ENCODE measurements around the gene B3GALT6.

Gene B3GALT6

GRCh38 chr1:1211541-1212441 is 20.2 kb upstream of the B3GALT6 start:
- H3K4me3 ChIP-seq (ENCODE audit: low read depth in 1 of 2, low read length in 2 of 2) = no peak overlapping the region
- peaks cover 6 to 17% of the 10 kb centered on the region in 2 donors for H3K27me3 ChIP-seq (ENCODE audit: control insufficient read depth in 1 of 2, insufficient read depth in 2 of 2, low read length in 2 of 2)
- H3K9ac ChIP-seq (ENCODE audit: low read length) = no peak overlapping the region
- H3K4me1 ChIP-seq (ENCODE audit: insufficient read depth, low read length) = no peaks in the 10 kb centered on the region
- H3K36me3 ChIP-seq (ENCODE audit: insufficient read depth, low read length) = peaks cover 4% of the 10 kb centered on the region
- H3K9me3 ChIP-seq (ENCODE audit: low read length) = no peaks in the 10 kb centered on the region
- no peak overlapping the region for H3K27ac ChIP-seq (ENCODE audit: low read depth, low read length)

DNA sequence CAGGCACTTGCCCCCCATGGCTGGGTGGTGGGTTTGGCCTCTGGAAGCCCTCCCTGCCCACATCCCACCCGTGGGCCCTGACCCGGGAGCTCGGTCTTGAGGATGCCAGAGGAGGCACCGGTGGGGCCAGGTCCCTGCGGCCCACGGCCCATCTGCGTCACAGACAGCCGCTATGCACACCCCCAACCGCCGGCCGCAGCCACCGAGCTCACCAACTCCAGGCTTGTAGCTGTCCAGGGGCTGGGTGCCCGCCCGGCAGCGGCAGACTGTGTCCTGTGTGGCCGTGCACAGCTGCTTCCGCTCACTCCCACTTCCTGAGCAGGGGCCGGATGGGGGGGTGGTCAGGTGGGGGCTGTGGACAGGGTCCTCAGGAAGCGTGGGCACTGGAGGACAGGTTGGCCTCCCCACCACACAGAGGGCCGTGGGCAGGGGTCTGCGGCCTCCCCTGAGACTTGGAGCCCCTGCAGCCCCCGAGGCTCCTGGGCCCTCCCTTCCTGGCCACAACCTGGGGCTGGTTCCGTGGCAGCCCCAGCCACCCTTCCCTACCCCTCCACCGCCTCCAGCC is 19.2 kb upstream of the B3GALT6 start:
- H3K4me3 ChIP-seq (ENCODE audit: low read depth in 1 of 2, low read length in 2 of 2) = no peak overlapping the region
- no peak overlapping the region for H3K9ac ChIP-seq (ENCODE audit: low read length)
- H3K9me3 ChIP-seq (ENCODE audit: low read length) = no peaks in the 10 kb centered on the region
- peaks cover 13% of the 10 kb centered on the region for H3K36me3 ChIP-seq (ENCODE audit: insufficient read depth, low read length)
- H3K27ac ChIP-seq (ENCODE audit: low read depth, low read length) = no peak overlapping the region
- H3K4me1 ChIP-seq (ENCODE audit: insufficient read depth, low read length) = no peaks in the 10 kb centered on the region
- H3K27me3 ChIP-seq (ENCODE audit: control insufficient read depth in 1 of 2, insufficient read depth in 2 of 2, low read length in 2 of 2) = peaks cover 0 to 7% of the 10 kb centered on the region in 2 donors

GRCh38 chr1:1213345-1214265 is 18.4 kb upstream of the B3GALT6 start, which contains the start of gene TNFRSF4:
TNFRSF4 (minus strand) TSS chr1:1214153; CDS start chr1:1214127, 26 bp downstream.
- peaks cover 16% of the 10 kb centered on the region for H3K36me3 ChIP-seq (ENCODE audit: insufficient read depth, low read length)
- H3K9ac ChIP-seq (ENCODE audit: low read length) = no peak within 1 kb of the TSS
- H3K9me3 ChIP-seq (ENCODE audit: low read length) = no peaks in the 10 kb centered on the region
- no peaks in the 10 kb centered on the region for H3K4me1 ChIP-seq (ENCODE audit: insufficient read depth, low read length)
- no peak within 1 kb of the TSS for H3K4me3 ChIP-seq (ENCODE audit: low read depth in 1 of 2, low read length in 2 of 2)
- peaks cover 0 to 1% of the 10 kb centered on the region in 2 donors for H3K27me3 ChIP-seq (ENCODE audit: control insufficient read depth in 1 of 2, insufficient read depth in 2 of 2, low read length in 2 of 2)
- H3K27ac ChIP-seq (ENCODE audit: low read depth, low read length) = no peak within 1 kb of the TSS

DNA sequence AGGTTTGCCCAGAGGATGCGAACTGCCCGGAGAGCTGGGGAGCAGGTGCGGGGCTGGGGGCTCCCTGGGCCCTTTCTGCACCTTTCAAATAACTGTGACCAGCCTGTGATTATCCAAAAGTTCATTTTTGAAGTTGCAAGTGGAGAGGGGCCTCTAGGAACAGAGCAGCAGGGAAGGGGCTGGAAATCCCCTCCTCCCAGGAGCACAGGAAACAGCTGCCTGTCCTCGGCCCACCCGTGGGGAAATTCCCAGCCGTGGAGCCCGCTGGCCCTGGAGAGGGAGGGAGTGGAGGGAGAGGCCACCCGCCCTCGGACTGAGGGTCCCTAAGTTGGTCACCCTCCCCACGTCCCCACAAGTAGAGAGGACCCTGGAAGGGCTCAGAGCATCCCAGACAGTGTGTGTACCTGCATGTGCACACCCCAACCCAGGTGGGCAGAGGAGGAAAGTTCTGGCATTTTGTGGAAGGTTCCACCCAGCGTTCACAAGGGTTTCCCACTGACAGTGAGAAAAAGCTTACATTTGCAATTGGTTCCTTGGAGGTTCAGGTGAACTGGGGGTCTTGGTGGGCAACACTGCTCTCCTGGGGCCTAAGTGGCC is 16.9 kb upstream of the B3GALT6 start:
- Histone ChIP-seq H3K27ac (ENCODE audit: low read depth, low read length) (no peak overlapping the region), H3K4me1 (ENCODE audit: insufficient read depth, low read length) (no peaks in the 10 kb centered on the region), H3K9ac (ENCODE audit: low read length) (no peak overlapping the region), H3K36me3 (ENCODE audit: insufficient read depth, low read length) (peaks cover 16% of the 10 kb centered on the region), H3K9me3 (ENCODE audit: low read length) (no peaks in the 10 kb centered on the region), H3K27me3 (ENCODE audit: control insufficient read depth in 1 of 2, insufficient read depth in 2 of 2, low read length in 2 of 2) (no peaks in the 10 kb centered on the region), H3K4me3 (ENCODE audit: low read depth in 1 of 2, low read length in 2 of 2) (no peak overlapping the region)

- Histone ChIP-seq H3K36me3 (ENCODE audit: insufficient read depth, low read length) (peaks cover 18% of the 10 kb centered on the region), H3K9ac (ENCODE audit: low read length) (no peak overlapping the region), H3K27me3 (ENCODE audit: control insufficient read depth in 1 of 2, insufficient read depth in 2 of 2, low read length in 2 of 2) (no peaks in the 10 kb centered on the region), H3K27ac (ENCODE audit: low read depth, low read length) (no peak overlapping the region), H3K4me3 (ENCODE audit: low read depth in 1 of 2, low read length in 2 of 2) (no peak overlapping the region), H3K4me1 (ENCODE audit: insufficient read depth, low read length) (no peaks in the 10 kb centered on the region), H3K9me3 (ENCODE audit: low read length) (no peaks in the 10 kb centered on the region)
These were observed 16.0 kb upstream of the B3GALT6 start for GRCh38 chr1:1215881-1216605.

DNA sequence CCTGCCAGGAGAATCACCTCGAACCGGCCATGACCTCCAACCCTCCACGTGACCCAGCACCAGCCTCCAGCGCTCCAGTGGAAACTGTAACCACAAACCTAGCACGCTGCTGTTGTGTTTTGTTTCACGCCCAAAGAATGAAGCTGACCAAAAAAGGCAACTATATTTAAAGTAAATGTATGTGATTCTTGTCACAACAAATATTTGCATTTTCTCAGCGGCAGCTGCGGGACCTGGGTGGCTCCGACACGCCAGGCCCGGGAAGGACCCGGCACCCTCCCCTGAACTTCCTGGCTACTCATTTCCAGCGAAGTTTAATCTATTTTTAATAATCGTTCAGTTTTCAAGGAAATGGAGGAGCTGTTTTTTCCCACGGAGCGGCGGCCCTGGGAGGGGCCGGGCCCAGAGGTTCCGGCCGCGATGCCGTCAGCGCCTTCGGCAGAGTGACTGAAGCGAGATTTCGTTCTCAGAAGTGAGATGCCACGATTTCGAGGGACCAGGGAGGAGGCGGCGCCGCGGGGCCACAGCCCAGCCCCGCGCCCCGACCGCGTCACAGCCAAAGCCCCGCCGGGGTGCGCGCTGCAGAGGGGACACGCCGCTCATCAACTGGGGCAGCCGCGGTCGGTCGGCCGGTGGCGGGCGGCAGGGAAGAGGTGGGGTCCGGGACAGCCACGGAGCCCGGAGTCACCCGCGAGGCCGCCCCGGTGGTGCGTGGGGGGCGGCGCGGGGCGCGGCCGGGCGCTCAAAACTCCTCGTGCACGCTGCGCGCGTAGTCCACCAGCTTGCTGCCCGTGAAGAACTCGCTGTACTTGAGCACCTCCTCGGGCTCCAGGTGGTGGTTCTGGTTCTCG is 15.0 kb upstream of the B3GALT6 start:
- Histone ChIP-seq H3K4me1 (ENCODE audit: insufficient read depth, low read length) (no peaks in the 10 kb centered on the region), H3K4me3 (ENCODE audit: low read depth in 1 of 2, low read length in 2 of 2) (no peak overlapping the region), H3K27ac (ENCODE audit: low read depth, low read length) (no peak overlapping the region), H3K27me3 (ENCODE audit: control insufficient read depth in 1 of 2, insufficient read depth in 2 of 2, low read length in 2 of 2) (no peaks in the 10 kb centered on the region), H3K9ac (ENCODE audit: low read length) (no peak overlapping the region), H3K36me3 (ENCODE audit: insufficient read depth, low read length) (peaks cover 21% of the 10 kb centered on the region), H3K9me3 (ENCODE audit: low read length) (no peaks in the 10 kb centered on the region)

GRCh38 chr1:1217621-1218523 is 14.2 kb upstream of the B3GALT6 start:
- Histone ChIP-seq H3K36me3 (ENCODE audit: insufficient read depth, low read length) (peaks cover 27% of the 10 kb centered on the region), H3K27ac (ENCODE audit: low read depth, low read length) (no peak overlapping the region)

GRCh38 chr1:1218524-1219200 is 13.4 kb upstream of the B3GALT6 start:
- Histone ChIP-seq H3K9ac (ENCODE audit: low read length) (no peak overlapping the region), H3K9me3 (ENCODE audit: low read length) (no peaks in the 10 kb centered on the region), H3K4me1 (ENCODE audit: insufficient read depth, low read length) (no peaks in the 10 kb centered on the region), H3K27ac (ENCODE audit: low read depth, low read length) (no peak overlapping the region), H3K36me3 (ENCODE audit: insufficient read depth, low read length) (peaks cover 32% of the 10 kb centered on the region), H3K4me3 (ENCODE audit: low read depth in 1 of 2, low read length in 2 of 2) (no peak overlapping the region), H3K27me3 (ENCODE audit: control insufficient read depth in 1 of 2, insufficient read depth in 2 of 2, low read length in 2 of 2) (no peaks in the 10 kb centered on the region)

More at GRCh38 chr1:1217621-1218523, 14.2 kb upstream of the B3GALT6 start:
- Histone ChIP-seq H3K9me3 (ENCODE audit: low read length) (no peaks in the 10 kb centered on the region), H3K9ac (ENCODE audit: low read length) (no peak overlapping the region), H3K4me1 (ENCODE audit: insufficient read depth, low read length) (no peaks in the 10 kb centered on the region), H3K4me3 (ENCODE audit: low read depth in 1 of 2, low read length in 2 of 2) (no peak overlapping the region), H3K27me3 (ENCODE audit: control insufficient read depth in 1 of 2, insufficient read depth in 2 of 2, low read length in 2 of 2) (no peaks in the 10 kb centered on the region)

GRCh38 chr1:1219341-1219740 is 12.7 kb upstream of the B3GALT6 start:
- peaks cover 33% of the 10 kb centered on the region for H3K36me3 ChIP-seq (ENCODE audit: insufficient read depth, low read length)
- H3K9ac ChIP-seq (ENCODE audit: low read length) = no peak overlapping the region
- no peaks in the 10 kb centered on the region for H3K27me3 ChIP-seq (ENCODE audit: control insufficient read depth in 1 of 2, insufficient read depth in 2 of 2, low read length in 2 of 2)
- H3K4me1 ChIP-seq (ENCODE audit: insufficient read depth, low read length) = no peaks in the 10 kb centered on the region
- H3K4me3 ChIP-seq (ENCODE audit: low read depth in 1 of 2, low read length in 2 of 2) = no peak overlapping the region
- no peaks in the 10 kb centered on the region for H3K9me3 ChIP-seq (ENCODE audit: low read length)
- H3K27ac ChIP-seq (ENCODE audit: low read depth, low read length) = no peak overlapping the region
